Measurements from ENCODE around the gene LMBR1L. TPM values are rescaled to one million over a fixed set of nuclear protein-coding genes. Genes with fewer than 3 reads are reported as not detected.

Gene LMBR1L
- total RNA-seq, 4 donors from 2014 or later, result 17.6 to 77.5 (median 37.5) TPM

- H3K4me3 ChIP-seq, result peak overlapping the region in 1 of 2 donors; percentile 39
- peaks cover 0 to 75% (median 48%) of the 10 kb centered on the region in 3 donors for H3K4me1 ChIP-seq
- peaks cover 67% of the 10 kb centered on the region for H3K27me3 ChIP-seq
Measured at GRCh38 chr12:49091836-49092085, 18.9 kb downstream of the LMBR1L start.

GRCh38 chr12:49091056-49091835, 19.4 kb downstream of the LMBR1L start:
- peak overlapping the region in 1 of 2 donors; percentile 39 for H3K4me3 ChIP-seq
- peaks cover 0 to 6% of the 10 kb centered on the region in 2 donors for H3K36me3 ChIP-seq
- peaks cover 0 to 76% (median 48%) of the 10 kb centered on the region in 3 donors for H3K4me1 ChIP-seq
- no peak for ATAC-seq
- H3K27me3 ChIP-seq, result peaks cover 67% of the 10 kb centered on the region
- H3K27ac ChIP-seq, result peak overlapping the region in 3 of 4 donors; percentile 48 to 65 (median 49)
- TF ChIP-seq, protein P1, sequence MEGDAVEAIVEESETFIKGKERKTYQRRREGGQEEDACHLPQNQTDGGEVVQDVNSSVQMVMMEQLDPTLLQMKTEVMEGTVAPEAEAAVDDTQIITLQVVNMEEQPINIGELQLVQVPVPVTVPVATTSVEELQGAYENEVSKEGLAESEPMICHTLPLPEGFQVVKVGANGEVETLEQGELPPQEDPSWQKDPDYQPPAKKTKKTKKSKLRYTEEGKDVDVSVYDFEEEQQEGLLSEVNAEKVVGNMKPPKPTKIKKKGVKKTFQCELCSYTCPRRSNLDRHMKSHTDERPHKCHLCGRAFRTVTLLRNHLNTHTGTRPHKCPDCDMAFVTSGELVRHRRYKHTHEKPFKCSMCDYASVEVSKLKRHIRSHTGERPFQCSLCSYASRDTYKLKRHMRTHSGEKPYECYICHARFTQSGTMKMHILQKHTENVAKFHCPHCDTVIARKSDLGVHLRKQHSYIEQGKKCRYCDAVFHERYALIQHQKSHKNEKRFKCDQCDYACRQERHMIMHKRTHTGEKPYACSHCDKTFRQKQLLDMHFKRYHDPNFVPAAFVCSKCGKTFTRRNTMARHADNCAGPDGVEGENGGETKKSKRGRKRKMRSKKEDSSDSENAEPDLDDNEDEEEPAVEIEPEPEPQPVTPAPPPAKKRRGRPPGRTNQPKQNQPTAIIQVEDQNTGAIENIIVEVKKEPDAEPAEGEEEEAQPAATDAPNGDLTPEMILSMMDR (IDR thresholded peaks at IDR 0.05), result no peak
- no peak for TF ChIP-seq POLR2AphosphoS5 (IDR thresholded peaks at IDR 0.05)
- TF ChIP-seq POLR2A (IDR thresholded peaks at IDR 0.05), result no peak
- no peak for TF ChIP-seq EP300 (IDR thresholded peaks at IDR 0.05)
- no peaks in the 10 kb centered on the region for H3K9me3 ChIP-seq
- WGBS, 2 donors (ENCODE audit: low coverage in 1 of 2), result 33 to 42% methylated on average over 3 to 16 of the region's 41 CpGs

More at GRCh38 chr12:49091836-49092085, 18.9 kb downstream of the LMBR1L start:
- TF ChIP-seq, protein P1 (IDR thresholded peaks at IDR 0.05), result no peak
- TF ChIP-seq POLR2A (IDR thresholded peaks at IDR 0.05) (no peak), EP300 (IDR thresholded peaks at IDR 0.05) (no peak), POLR2AphosphoS5 (IDR thresholded peaks at IDR 0.05) (no peak)
- H3K9me3 ChIP-seq, result no peaks in the 10 kb centered on the region
- no peak for ATAC-seq
- H3K36me3 ChIP-seq, result peaks cover 0 to 11% of the 10 kb centered on the region in 2 donors
- peak overlapping the region in 3 of 4 donors; percentile 48 to 65 (median 49) for H3K27ac ChIP-seq
- WGBS, 2 donors (ENCODE audit: low coverage in 1 of 2), result no CpG with 5 or more reads among the region's 14 CpGs

- no peak for ATAC-seq
- H3K4me1 ChIP-seq, result peaks cover 0 to 82% (median 48%) of the 10 kb centered on the region in 3 donors
- H3K27me3 ChIP-seq, result peaks cover 67% of the 10 kb centered on the region
Measured at GRCh38 chr12:49089821-49090773, 20.6 kb downstream of the LMBR1L start.

DNA sequence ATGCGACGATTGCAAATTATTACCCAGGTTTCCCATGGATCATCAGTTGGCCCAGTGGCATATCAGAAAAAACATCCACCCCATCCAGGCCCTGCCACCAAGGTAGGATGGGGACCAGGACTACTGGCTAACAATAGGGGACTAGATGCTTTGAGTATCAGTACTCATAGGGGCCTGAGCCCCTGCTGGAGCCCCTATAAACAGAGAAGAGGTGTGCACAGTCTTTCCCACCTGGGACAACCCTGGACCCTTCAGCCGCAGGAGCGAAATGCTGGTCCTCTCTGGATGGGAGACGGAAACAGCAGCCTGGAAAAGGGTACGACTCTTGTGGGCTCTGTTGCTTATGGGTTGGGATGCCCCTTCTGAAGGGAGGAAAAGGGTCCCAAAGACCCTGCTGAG, 21.7 kb downstream of the LMBR1L start:
- no peak overlapping the region for H3K4me3 ChIP-seq
- H3K27ac ChIP-seq, result no peak overlapping the region
- 17% methylated on average over 2 of the region's 6 CpGs; no CpG with 5 or more reads in 1 of the 2 donors for WGBS, 2 donors (ENCODE audit: low coverage in 1 of 2)
- TF ChIP-seq EP300 (IDR thresholded peaks at IDR 0.05) (no peak), POLR2AphosphoS5 (IDR thresholded peaks at IDR 0.05) (no peak)
- ATAC-seq, result no peak
- H3K9me3 ChIP-seq, result no peaks in the 10 kb centered on the region
- H3K4me1 ChIP-seq, result peaks cover 0 to 70% (median 38%) of the 10 kb centered on the region in 3 donors
- no peaks in the 10 kb centered on the region for H3K36me3 ChIP-seq
- peaks cover 56% of the 10 kb centered on the region for H3K27me3 ChIP-seq

More at GRCh38 chr12:49089821-49090773, 20.6 kb downstream of the LMBR1L start:
- TF ChIP-seq POLR2A (IDR thresholded peaks at IDR 0.05) (no peak), POLR2AphosphoS5 (IDR thresholded peaks at IDR 0.05) (peak; percentile 20), EP300 (IDR thresholded peaks at IDR 0.05) (no peak)
- TF ChIP-seq, protein P1 (IDR thresholded peaks at IDR 0.05), result peak in 2 of 4 experiments; percentile 21 to 38
- Histone ChIP-seq H3K36me3 (no peaks in the 10 kb centered on the region), H3K27ac (no peak overlapping the region), H3K4me3 (peak overlapping the region in 1 of 2 donors; percentile 46), H3K9me3 (no peaks in the 10 kb centered on the region)
- 27 to 44% methylated on average over 6 to 11 of the region's 88 CpGs for WGBS, 2 donors (ENCODE audit: low coverage in 1 of 2)
